Lower leg skin (tissue), 3 donors: ENCODE measurements around the gene ME2.

ENCODE experiments used
- CTCF ChIP-seq, 3 donors: fragments of 450-650 bp; IDR thresholded peaks; one replicate each; pipeline ENCODE4 v1.5.1; 2016; ENCODE audit warnings: antibody characterized with exemption in 3 of 3, mild to moderate bottlenecking in 3 of 3, moderate library complexity in 2 of 3
- POLR2A ChIP-seq, 2 donors: fragments of 450-650 bp; IDR thresholded peaks; one replicate each; pipeline ENCODE4 v1.6.1; 2016 to 2017; ENCODE audit warnings: antibody characterized with exemption in 2 of 2, mild to moderate bottlenecking in 1 of 2, moderate library complexity in 1 of 2

- no peak for TF ChIP-seq POLR2A (IDR thresholded peaks at IDR 0.05)
- TF ChIP-seq CTCF (IDR thresholded peaks at IDR 0.05) = no peak
Measured at GRCh38 chr18:50981381-50981780, 102.5 kb downstream of the ME2 start.
